IPS-NIHi7 (cell line): ENCODE data around the gene HIC2.
"Not testable (repeated sequence)": the region's sequence is repeated elsewhere in the genome, so short reads cannot be mapped to it uniquely, and the experiment has no call there.

ENCODE experiments used
- DNase-seq: peaks from one replicate; pipeline ENCODE4 v3.0.0; 2012; ENCODE audit warnings: mixed read lengths; ENCODE audit errors: extremely low spot score

The HIC2 gene, protein sequence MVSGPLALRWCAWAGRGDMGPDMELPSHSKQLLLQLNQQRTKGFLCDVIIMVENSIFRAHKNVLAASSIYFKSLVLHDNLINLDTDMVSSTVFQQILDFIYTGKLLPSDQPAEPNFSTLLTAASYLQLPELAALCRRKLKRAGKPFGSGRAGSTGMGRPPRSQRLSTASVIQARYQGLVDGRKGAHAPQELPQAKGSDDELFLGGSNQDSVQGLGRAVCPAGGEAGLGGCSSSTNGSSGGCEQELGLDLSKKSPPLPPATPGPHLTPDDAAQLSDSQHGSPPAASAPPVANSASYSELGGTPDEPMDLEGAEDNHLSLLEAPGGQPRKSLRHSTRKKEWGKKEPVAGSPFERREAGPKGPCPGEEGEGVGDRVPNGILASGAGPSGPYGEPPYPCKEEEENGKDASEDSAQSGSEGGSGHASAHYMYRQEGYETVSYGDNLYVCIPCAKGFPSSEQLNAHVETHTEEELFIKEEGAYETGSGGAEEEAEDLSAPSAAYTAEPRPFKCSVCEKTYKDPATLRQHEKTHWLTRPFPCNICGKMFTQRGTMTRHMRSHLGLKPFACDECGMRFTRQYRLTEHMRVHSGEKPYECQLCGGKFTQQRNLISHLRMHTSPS

DNA sequence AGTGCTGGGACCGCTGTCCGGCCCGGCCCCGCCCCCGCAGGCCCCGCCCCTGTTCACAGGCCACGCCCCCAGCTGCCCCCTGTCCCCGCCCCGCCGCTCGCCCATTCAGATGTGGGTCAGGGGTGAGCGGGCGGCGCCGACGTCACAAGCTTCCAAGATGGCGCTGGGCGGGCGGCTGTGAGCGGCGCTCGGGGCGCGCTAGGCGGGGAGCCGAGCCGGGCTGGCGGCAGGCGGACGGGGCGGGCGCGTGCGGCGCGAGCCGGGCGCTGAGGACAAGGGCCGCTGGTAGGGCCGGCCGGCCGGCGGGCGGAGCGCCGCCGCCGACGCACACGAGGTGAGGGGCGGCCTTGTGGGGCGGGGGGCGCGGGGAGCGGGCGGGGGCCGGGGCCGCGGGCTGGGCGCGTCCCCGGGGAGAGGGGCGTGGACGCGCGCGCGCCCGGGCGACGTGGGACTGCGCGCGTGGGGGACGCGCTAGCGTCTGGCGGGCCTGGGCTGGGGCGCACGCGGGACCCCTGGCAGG is at the start of gene HIC2:
HIC2 (plus strand) TSS at position 145 of the 520 bp plus-strand sequence. CDS start 25,461 bp downstream, outside the sequence.
- not testable (repeated sequence) for DNase-seq

DNA sequence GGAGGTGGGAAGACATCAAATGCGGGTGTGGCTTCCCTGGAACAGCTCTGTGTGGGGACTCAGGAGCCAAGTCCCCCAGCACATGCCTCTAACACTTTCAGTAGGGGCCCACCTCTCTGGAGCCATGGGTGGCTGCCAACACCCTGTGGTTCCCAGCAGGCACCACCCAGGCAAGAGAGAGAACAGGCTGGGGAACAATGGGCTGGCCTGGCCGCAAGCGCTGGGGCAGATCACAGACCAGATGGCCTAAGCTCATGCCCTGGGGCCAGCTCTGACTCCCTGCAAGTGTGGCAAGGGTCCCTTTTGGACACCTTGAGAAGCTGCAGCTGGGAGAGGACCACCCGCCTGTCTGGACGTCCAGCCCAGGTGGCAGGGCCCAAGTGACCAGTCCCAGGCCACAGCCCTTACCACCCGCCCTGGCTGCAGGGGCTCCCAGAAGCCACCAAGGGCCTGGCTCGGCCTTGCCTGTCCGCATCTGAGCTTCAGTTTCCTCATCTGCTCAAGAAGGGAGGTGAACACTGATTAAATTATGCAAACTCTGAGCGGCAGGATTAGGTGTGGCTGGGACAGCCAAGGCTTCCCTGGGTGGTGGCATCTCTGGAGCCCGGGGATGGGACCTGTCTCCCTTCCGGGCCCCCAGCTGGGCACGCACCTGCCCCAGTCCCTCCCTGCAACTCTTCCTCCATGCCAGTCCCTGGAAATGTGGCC is 48.4 kb upstream of the HIC2 start:
- DNase-seq = not testable (repeated sequence)

DNA sequence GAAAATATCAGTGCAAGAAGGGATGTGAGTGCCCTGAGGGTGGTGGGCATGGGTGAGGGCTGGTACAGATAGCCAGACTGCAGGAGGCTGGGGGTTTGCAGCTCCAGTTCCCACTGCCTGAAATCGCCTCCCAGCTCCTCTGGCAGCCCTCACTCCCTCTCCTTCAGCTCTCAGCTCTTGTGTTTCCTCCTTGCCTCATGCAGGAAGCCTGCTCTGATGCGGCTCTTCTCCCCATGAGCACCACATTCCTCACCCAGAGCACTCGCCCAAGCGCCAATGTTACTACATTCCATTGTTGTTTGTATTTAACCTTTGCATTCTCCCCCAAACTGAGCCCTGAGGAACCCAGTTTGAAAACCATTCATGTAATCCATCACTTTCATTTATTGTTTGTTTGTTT is 41.3 kb upstream of the HIC2 start:
- not testable (repeated sequence) for DNase-seq

DNA sequence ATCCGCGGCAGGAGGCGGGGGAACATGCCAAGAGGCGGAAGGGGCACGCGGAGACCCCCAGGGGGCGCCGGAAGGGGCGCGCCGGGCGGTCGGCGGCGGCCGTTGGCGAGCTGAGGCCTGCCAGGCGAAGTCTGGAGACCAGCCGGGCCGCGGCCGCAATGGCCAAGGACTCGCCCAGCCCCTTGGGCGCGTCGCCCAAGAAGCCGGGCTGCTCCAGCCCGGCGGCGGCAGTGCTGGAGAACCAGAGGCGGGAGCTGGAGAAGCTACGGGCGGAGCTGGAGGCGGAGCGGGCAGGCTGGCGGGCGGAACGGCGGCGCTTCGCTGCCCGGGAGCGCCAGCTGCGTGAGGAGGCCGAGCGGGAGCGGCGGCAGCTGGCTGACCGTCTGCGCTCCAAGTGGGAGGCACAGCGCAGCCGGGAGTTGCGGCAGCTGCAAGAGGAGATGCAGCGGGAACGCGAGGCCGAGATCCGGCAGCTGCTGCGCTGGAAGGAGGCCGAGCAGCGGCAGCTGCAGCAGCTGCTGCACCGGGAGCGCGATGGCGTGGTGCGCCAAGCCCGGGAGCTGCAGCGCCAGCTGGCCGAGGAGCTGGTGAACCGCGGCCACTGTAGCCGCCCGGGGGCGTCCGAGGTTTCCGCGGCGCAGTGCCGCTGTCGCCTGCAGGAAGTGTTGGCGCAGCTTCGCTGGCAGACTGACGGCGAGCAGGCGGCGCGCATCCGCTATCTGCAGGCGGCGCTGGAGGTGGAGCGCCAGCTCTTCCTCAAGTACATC is 33.3 kb upstream of the HIC2 start, which contains the start of gene RIMBP3B:
RIMBP3B (plus strand) TSS at position 51 of the 767 bp plus-strand sequence; CDS start at position 159, 108 bp downstream.
- not testable (repeated sequence) for DNase-seq

DNA sequence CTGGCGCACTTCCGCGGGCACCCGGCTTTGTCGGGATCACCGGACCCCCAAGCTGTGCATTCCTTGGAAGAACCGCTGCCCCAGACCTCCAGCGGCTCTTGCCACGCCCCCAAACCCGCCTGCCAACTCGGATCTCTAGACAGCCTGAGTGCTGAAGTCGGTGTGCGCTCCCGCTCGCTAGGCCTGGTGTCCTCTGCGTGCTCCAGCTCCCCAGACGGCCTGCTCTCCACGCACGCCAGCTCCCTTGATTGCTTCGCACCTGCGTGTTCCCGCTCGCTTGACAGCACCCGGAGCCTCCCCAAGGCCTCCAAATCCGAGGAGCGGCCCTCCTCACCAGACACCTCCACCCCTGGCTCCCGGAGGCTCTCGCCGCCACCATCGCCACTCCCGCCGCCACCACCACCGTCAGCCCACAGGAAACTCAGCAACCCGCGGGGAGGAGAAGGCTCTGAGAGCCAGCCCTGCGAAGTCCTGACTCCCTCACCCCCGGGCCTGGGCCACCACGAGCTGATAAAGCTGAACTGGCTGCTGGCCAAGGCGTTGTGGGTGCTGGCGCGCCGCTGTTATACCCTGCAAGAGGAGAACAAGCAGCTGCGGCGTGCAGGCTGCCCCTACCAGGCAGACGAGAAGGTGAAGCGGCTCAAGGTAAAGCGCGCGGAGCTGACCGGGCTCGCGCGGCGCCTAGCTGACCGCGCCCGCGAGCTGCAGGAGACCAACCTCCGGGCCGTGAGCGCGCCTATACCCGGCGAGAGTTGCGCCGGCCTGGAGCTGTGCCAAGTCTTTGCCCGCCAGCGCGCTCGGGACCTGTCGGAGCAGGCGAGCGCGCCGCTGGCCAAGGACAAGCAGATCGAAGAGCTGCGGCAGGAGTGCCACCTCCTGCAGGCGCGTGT is 32.5 kb upstream of the HIC2 start:
- not testable (repeated sequence) for DNase-seq

DNA sequence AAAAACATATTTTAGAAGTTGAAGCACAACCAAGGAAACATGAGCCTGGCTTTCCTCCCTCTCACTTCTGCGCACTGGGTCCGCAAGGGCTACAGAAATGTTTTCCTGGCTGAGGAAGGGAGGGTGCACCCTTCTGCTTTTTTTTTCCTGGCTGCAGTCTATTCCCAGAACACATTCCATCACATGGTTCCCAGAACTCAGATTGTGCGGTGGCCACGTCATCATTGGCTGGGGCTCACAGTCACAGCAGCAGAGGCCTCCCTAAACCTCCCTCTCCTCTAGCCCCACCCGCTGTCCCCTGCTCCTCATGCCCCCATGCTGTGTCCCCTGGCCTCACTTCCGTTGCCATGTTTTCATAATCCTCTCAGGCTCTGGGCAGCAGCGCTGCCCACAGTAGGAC is 27.7 kb upstream of the HIC2 start:
- not testable (repeated sequence) for DNase-seq

DNA sequence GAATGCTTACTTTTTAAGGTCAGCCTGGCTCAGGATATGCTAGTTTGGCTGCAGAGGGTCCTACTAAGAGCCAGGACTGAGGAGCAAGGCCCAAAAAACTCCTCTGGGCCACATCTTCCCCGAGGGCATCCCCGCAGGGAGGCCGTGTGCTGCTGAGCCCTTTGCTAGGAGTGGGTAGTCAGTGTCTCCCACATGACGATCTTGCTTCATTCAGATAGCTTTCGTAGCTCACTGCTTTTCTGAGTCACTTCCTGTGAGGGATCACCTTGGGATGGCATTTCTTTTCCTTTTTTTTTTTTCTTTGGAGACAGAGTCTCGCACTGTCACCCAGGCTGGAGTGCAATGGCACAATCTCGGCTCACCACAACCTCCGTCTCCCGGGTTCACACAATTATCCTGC is 27.2 kb upstream of the HIC2 start:
- DNase-seq = not testable (repeated sequence)

DNA sequence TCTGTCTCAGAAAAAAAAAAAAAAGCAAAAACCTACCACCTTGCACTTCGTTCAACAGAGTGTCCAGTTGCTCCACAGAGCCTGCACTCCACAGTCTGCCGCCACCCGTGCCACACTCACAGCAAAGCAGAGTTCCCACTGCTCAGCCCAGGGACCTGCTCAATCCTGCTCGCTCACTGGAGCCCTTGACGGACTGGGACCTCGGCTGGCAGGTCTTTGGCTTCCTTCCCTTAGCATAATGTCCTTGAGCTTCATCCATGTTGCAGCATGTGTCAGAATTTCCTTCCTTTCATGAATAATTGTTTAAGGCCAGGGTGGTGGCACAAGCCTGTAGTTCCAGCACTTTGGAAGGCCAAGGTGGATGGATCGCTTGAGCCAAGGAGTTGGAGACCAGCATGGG is 22.6 kb upstream of the HIC2 start:
- DNase-seq = not testable (repeated sequence)

DNA sequence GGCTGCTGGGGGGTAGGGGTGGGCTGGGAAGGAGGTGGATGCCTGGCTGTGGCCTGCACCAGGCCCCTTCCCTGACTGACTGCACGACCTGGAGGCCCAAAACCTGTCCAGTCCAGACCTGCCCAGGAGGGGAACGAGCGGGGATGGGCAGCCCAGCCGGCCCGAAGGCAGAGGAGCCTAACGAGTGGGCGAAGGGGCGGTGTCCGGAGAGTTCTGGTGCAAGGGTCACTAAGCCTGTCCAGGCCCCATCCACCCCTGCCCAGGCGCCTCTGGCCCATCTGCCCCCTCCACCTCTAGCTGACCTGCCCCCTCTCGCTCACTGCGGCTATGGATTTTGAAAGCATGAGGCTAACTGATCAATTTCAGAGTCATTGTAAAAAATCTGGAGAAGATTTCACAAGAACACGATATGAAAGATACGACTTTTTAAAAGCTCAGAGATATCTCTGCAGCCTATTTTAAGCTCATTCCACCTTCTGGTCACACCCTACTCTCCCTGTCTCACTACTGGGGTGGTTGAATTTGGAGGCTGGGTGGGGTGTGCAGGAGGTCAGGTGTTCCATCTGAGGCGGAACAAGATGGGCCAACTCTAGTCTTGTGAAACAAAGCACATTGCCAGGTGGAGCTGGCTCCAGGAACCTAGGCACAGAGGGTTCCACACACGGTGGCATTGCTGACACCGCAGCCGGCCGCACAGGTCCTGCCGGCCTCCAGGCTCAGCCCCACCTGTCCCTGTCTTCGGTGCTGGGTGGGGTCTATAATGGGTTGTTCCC is 15.8 kb upstream of the HIC2 start:
- DNase-seq = not testable (repeated sequence)

DNA sequence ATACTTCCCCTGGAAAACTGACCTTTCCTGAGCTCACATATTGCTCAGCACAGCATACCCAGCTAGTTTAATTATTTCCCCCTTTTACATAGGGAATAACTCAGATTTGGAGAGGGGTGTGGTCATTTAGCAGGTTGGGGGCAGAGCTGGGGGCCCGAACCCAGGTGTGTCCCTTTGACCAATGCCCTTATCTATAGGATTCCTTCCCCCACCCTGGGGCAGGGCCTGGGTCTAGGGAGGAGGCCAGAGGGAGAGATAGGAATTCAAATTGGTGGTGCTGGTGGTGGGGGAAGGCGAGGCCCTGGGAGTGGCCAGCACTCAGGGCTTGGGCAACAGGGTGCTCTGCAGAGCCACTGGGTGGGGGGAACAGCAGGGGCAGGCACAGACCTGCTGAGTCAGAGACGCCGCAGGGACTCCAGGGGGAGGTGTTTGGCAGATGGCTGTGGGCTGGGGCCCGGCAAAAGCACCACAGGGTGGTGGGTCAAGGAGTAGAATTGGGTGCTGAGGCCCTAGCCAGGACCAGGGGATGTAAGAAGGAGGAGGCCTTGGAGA is 14.3 kb upstream of the HIC2 start:
- not testable (repeated sequence) for DNase-seq

DNA sequence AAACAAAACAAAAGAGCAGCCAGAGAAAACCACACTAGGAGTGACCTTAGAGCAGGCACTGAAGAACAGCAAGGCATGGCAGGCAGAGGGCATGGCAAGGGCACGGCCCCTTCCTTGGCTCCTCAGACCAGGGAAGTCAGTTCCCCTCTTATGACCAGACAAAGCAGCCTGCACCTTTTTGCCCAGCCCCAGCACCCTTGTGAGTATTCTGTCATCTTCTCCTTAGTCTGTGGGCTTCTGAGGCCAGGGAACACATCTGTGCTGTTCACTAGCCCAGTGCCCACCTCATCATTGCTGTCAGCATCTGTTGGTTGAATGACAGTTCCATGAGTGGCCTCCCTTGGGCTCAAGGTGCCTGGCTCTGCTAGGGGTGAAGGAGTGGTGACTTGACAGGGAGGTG is 10.0 kb upstream of the HIC2 start:
- DNase-seq = not testable (repeated sequence)

DNA sequence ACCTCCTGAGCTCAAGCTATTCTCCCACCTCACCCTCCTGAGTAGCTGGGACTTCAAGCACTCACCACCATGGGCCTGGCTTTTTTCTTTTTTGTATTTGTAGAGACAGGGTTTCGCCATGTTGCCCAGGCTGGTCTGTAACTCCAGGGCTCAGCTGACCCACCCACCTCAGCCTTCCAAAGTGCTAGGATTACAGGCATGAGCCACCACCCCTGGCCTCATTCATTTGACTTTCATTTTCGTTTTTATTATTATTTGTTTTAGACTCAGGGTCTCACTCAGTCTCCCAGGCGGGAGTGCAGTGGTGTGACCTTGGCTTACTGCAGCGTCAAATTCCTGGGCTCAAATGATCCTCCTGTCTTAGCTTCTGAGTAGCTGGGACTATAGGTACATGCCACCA is 9.4 kb upstream of the HIC2 start:
- DNase-seq = not testable (repeated sequence)

DNA sequence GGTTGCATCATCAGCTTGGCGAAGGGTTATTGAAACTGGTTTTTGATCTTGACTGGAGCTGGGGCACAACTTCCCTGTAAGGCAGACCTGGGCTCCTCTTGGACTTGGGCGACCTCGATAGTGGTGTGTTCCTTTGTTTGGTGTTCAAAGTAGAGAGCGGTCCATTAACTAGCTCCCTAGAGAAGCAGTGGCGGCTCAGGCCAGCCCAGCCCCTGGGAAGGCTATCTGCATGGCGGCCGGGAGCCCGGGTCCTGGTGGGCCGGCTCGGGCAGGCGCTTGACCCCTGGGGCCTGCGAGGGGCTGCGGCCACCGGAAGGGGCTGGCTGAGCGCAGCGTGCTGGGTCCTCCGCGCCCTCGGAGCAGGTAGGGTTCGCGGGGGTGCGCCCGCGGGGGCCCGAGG is 796 bp upstream of the HIC2 start:
- not testable (repeated sequence) for DNase-seq

DNA sequence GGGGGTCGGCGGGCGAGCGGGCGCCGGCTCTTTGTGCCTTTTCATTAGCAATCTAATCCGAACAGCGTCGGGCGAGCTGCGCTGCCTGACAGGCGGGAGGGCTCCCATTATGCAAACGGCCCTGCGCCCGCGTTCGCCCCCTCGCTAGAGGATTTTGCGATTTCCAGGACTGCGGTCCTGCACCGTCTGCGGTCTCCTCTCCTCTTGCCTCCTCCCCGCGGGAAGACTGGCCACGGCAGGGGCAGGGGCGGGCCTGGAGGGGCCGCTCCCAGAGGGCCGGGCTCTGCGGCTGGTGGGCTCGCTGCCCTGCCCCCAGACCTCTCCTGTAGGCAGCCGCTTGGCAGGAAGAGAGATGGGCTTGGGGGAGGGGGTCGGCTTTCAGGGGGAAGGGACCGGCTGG is 682 bp downstream of the HIC2 start:
- DNase-seq = not testable (repeated sequence)

DNA sequence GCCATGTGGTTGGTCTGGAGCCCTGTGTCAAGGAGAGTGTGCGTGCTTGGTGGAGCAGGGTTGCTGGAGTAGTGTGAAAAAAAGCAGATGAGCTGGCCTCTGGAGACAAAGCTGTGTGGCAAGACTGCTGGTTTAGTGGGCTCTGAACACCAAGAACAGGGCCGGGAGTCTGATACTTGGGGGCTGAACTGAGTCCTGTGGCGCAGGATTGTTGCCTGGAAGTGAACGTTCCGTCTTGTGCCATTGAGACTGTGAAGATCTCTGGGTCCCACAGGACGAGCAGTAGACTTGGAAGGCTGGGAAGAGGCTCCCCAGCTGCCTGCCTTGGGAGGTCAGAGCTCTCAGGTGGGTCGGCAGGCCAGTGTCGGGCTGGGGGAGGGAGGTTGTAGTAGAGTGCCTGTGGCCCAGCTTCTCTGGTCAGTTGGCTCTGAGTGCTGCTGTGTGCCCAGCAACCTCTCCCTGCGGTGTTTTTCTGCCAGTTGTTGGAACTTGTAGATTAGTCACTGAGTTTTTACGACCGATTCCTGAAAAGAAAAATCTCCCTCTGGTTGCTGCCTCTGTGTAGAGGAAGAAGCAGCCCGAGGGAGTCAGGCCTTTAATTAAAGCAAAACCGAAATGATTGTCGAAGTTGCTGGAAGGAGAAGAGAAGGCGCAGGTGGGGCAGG is 1.9 kb downstream of the HIC2 start:
- not testable (repeated sequence) for DNase-seq

DNA sequence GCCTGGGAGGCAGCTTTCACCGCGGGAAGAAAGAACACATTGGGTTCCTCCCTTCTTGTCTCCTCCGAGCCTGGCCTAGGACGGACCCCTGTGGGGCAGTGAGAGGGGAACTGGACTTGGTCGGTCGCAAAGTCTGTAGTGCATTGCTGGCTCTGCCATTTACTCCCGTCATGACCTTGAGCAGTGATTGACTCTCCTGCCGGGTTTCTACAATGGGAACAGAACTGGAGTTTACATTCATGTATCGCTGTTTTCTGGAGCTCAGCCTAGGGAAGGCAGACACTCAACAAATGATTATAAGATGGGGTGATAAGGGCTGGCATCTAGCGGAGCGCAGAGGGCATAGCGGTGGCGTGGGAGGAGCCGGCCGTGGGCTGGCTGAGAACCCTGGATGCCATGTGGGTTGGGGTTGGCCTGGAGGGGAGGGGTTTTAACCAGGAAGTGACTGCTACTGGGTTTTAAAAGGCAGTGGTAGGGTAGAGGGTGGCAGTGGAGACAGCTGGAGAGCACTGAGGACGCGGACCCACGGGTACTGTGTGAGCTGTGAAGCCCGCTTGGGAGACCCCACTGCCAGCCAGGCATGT is 3.1 kb downstream of the HIC2 start:
- not testable (repeated sequence) for DNase-seq

DNA sequence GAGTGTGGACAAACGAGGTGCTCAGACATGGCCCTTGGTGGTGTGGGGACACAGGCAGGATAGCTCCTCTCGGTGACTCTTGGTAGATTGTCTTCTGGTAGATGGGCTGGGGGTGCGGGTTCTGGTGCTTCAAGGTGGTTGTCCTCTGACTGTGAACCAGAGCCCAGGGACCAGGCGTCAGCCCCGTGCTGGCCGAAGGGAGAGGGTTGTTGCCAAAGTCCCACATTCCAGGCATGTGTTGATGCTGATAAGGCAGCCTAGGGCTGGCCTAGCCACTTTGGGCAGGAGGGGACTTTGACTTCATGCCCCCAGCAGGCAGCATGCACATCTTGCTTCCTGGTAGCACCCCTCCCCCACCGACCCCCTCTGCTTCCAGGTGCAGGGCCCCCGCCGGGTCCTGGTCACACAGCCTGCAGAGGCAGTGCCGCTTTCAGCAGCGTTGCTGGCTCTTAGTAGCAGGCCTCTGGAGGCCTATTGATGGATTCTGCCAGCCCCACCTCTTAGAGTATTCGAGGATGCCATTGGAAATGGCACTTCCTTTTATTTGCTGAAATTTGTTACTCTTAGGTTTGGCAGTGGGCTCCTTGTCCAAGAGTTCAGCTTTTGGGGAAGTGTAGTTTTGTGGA is 7.0 kb downstream of the HIC2 start:
- not testable (repeated sequence) for DNase-seq
